HUES6 (cell line): ENCODE results near the gene SPAG9.

ENCODE experiments used
- H3K27ac ChIP-seq: 2 replicates; pipeline ENCODE4 v1.7.0; 2013; ENCODE audit warnings: low read depth, mild to moderate bottlenecking, low read length, inconsistent platforms
- H3K27me3 ChIP-seq: 2 replicates; pipeline ENCODE4 v1.6.1; 2013; ENCODE audit warnings: low read length; ENCODE audit not compliant: control insufficient read depth, insufficient read depth
- H3K36me3 ChIP-seq: 2 replicates; pipeline ENCODE4 v1.6.1; 2013; ENCODE audit warnings: low read length; ENCODE audit not compliant: control insufficient read depth, insufficient read depth
- H3K4me1 ChIP-seq: 2 replicates; pipeline ENCODE4 v1.6.1; 2013; ENCODE audit warnings: low read length; ENCODE audit not compliant: control insufficient read depth, insufficient read depth
- H3K4me3 ChIP-seq: 2 replicates; pipeline ENCODE4 v1.5.1; 2013; ENCODE audit warnings: low read depth, low read length
- H3K9ac ChIP-seq: one replicate; pipeline ENCODE4 v1.6.1; 2013; ENCODE audit warnings: mild to moderate bottlenecking, low read length
- H3K9me3 ChIP-seq: 2 replicates; pipeline ENCODE4 v1.6.1; 2013; ENCODE audit warnings: low read depth, low read length; ENCODE audit not compliant: control insufficient read depth, insufficient read depth

The SPAG9 gene

DNA sequence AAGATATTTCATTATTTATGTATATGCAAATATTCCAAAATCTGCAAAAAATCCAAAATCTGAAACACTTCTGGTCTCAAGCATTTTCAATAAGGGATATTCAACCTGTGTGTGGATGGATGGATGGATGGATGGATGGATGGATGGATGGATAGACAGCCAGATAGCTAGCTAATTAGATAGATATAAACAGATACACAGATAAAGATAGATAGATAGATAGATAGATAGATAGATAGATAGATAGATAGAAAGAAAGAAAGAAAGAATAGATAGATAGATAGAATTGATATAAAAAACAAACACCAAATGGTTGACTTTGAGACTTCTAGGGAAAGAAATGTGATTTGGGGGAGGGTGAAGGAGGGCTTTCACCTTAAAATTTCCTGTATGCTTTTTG lies 139.4 kb downstream of the SPAG9 start:
- Histone ChIP-seq H3K36me3 (peaks cover 87% of the 10 kb centered on the region), H3K27ac (no peak overlapping the region), H3K9ac (no peak overlapping the region), H3K4me1 (no peaks in the 10 kb centered on the region), H3K27me3 (no peaks in the 10 kb centered on the region), H3K4me3 (no peak overlapping the region), H3K9me3 (no peaks in the 10 kb centered on the region)

DNA sequence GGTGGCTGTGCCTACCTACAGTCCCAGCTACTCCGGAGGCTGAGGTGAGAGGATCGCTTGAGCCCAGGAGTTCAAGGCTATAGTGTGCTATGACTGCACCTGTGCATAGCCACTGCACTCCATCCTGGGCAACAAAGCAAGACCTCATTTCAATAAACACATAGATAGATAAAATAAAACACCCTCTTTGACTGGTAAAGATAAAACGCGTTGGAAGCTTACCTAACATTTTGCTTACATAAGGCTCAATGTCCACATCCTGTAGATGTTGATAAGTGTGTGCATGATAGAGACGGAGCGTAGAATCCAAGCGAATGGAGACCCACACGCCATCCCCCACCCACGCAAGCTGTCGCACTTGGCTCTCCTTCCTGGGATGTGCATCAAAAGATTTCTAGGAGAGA lies 141.1 kb downstream of the SPAG9 start:
- no peak overlapping the region for H3K4me3 ChIP-seq
- no peaks in the 10 kb centered on the region for H3K9me3 ChIP-seq
- peaks cover 86% of the 10 kb centered on the region for H3K36me3 ChIP-seq
- H3K9ac ChIP-seq, result no peak overlapping the region
- no peaks in the 10 kb centered on the region for H3K4me1 ChIP-seq
- H3K27me3 ChIP-seq, result no peaks in the 10 kb centered on the region
- no peak overlapping the region for H3K27ac ChIP-seq

DNA sequence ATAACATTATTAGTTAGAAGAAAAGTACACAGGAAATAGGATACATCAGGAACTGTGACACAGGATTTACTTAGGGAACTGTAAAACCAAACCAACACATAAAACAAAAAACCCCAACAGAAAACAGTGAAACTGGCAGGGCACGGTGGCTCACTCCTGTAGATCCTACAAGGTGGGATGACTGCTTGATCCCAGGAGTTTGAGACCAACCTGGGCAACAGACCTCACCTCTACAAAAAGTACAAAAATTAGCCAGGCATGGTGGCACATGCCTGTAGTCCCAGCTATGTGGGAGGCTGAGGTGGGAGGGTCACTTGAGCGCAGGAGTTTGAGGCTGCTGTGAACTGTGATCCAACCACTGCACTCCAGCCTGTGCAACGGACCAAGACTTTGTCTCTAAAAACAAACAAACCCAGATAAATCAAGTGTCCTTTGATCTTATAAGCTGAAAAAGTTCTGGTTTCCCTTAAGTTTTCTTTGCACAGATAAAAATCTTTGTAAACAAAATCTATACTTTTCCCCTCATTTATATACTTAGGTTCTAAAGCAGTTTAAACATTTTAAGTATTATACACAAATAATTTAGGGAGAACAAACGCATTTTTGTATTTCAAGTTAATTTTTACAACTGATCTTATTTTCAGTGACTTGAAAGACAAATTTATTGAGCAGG lies 143.0 kb downstream of the SPAG9 start:
- Histone ChIP-seq H3K27ac (no peak overlapping the region), H3K4me1 (no peaks in the 10 kb centered on the region), H3K9ac (no peak overlapping the region), H3K9me3 (no peaks in the 10 kb centered on the region), H3K36me3 (peaks cover 81% of the 10 kb centered on the region), H3K4me3 (no peak overlapping the region), H3K27me3 (no peaks in the 10 kb centered on the region)

DNA sequence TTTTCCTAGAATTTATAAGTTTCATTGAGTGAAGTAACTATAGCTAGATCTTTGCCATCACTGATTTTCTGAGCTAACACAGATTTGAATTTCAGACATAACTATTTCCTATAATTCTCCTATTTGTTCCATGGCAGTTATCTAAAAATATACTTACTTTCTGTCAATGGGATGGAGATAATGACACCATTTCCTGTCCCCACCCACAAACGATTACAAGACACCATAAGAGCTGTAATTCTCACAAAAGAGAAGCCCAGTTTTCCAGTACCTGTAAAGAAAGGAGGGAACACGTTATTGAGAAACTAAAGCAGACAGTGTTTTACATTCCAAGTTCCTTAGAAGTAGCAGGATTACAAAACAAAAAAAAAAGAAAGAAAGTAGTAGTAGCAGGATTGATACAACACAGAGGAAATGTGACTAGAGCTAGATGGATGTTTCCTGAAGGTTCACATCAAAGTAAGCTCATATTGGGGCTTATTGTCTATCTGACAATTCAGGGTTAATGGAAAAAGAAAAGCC lies 143.7 kb downstream of the SPAG9 start:
- Histone ChIP-seq H3K27ac (no peak overlapping the region), H3K36me3 (peaks cover 75% of the 10 kb centered on the region), H3K9ac (no peak overlapping the region), H3K4me1 (no peaks in the 10 kb centered on the region), H3K27me3 (no peaks in the 10 kb centered on the region), H3K9me3 (no peaks in the 10 kb centered on the region), H3K4me3 (no peak overlapping the region)

DNA sequence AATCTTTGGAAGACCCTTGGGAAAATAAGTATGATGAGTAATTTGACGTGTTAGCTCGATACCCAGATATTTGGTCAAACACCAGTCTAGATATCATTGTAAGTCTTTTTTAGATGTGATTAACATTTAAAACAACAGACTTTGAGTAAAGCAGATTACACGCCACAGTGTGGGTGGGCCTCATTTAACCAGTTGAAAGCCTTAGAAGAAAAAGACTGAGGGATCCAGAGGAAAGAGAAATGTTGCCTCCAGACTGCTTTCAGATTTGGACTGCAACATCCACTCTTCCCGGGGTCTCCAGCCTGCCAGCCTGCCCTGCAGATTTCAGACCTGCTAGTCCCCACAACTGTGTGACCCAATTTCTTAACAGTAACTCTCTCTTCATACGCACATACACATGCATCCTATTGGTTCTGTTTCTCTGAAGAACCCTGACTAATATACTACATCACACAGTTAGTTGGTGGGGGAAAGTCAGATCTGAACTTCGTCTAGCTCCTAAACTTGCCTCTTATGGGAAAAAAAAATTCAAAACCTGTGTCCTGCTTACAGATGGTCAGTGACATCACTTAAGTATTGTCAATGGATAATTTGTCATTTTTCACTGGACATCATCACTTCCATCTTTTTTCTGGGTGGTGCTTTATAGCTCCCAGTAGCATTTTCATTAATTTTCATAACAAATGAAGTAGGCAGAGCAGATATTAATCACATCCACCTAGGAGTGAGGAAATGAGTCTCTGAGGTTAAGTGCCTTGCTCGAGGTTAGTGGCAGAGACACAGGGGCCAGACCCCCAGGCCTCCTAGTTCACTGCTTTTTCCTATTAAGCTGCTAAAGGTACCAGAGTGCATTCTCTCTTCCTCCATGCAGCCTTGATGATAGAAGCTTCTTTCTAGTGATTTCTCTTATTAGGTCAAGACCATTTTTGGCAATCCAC lies 146.8 kb downstream of the SPAG9 start:
- Histone ChIP-seq H3K9ac (no peak overlapping the region), H3K4me1 (no peaks in the 10 kb centered on the region), H3K9me3 (no peaks in the 10 kb centered on the region), H3K36me3 (peaks cover 74% of the 10 kb centered on the region), H3K4me3 (no peak overlapping the region), H3K27ac (no peak overlapping the region), H3K27me3 (no peaks in the 10 kb centered on the region)

DNA sequence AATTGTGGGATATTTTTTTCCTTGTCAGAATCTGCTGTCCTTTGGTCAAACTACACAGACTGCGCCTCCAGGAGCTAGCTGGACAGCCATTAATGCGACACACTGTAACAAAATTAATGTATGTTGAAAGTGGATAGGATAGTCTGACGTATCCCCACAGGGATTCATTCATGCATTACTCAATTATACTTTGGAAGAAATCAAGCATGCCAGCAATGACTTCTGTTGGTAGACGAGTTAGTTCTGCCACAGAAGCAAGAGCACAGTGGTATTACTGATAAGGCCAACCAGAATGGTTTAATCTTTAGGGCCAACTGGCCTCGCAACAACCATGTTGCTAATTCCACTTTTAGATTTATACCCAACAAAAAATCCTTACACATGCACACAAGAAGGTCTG lies 148.1 kb downstream of the SPAG9 start:
- no peaks in the 10 kb centered on the region for H3K9me3 ChIP-seq
- no peak overlapping the region for H3K4me3 ChIP-seq
- no peak overlapping the region for H3K9ac ChIP-seq
- no peaks in the 10 kb centered on the region for H3K4me1 ChIP-seq
- no peak overlapping the region for H3K27ac ChIP-seq
- H3K36me3 ChIP-seq, result peaks cover 62% of the 10 kb centered on the region
- H3K27me3 ChIP-seq, result no peaks in the 10 kb centered on the region

DNA sequence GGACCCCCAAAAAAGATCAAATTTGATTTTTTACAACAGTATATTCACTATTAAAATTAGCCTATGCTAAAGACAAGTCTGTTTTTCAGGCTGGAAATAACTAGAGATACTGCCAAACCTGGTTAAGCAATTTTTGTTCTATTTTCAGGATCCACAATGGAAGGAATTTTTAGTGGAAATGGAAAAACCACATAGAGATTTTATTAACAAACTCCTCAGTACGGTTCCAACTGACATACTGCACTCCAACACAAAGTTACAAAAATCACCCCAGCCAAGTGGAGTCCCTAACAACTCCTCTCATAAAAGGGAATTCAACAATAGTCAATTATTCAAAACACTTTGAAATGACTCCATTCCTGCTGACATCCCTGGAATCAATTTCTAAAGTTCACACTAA lies 152.9 kb downstream of the SPAG9 start:
- Histone ChIP-seq H3K9ac (no peak overlapping the region), H3K27me3 (no peaks in the 10 kb centered on the region), H3K4me1 (no peaks in the 10 kb centered on the region), H3K27ac (no peak overlapping the region; the same call in 1 of the 2 replicates), H3K4me3 (no peak overlapping the region), H3K36me3 (peaks cover 52% of the 10 kb centered on the region), H3K9me3 (no peaks in the 10 kb centered on the region)

DNA sequence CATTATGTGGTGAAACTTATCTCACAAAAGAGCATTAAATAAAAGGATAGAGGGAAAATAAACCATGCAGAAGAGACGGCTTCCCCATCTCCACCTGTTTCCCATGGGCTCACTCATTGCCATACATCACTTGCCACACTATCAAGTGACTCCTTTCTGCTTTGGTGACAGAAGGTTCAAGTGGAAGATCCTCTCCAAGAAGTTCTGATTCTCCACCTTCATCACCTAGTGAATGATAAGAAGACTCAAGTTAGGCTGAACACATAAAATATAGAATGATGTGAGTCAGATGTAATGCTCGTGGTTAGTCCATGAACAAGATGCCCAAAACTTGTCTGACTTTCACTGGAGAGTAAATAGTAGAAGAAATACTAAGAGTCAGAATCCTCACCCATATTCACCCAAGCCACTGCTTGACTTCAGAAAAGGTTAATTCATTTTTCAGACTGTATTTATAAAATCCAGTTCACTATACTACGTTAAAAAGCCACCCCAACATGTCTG lies 154.5 kb downstream of the SPAG9 start:
- no peak overlapping the region for H3K9ac ChIP-seq
- H3K4me3 ChIP-seq, result no peak overlapping the region
- H3K36me3 ChIP-seq, result peaks cover 55% of the 10 kb centered on the region
- no peaks in the 10 kb centered on the region for H3K27me3 ChIP-seq
- H3K4me1 ChIP-seq, result no peaks in the 10 kb centered on the region
- H3K27ac ChIP-seq, result no peak overlapping the region
- no peaks in the 10 kb centered on the region for H3K9me3 ChIP-seq

DNA sequence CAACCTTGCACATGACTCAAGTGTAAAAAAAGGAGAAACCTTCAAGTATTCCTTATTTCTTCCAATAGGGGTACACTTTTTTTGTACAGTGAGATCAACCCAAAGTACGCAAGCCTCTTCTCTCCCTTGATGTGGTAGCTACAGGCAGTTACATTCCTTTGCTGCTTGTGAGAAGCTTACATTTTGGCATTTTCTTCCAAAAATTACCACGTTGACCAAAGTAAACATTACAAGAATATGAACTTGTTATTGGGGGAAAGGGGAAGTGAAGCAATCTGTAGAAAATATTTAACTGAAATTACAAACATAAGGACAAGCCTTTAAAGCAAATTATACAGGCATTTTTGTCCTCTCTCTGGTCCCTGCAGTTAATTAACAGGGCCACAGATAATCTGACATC lies 157.5 kb downstream of the SPAG9 start:
- Histone ChIP-seq H3K36me3 (peaks cover 33% of the 10 kb centered on the region), H3K9me3 (no peaks in the 10 kb centered on the region), H3K9ac (no peak overlapping the region), H3K4me1 (no peaks in the 10 kb centered on the region), H3K27me3 (no peaks in the 10 kb centered on the region), H3K4me3 (no peak overlapping the region), H3K27ac (no peak overlapping the region)

DNA sequence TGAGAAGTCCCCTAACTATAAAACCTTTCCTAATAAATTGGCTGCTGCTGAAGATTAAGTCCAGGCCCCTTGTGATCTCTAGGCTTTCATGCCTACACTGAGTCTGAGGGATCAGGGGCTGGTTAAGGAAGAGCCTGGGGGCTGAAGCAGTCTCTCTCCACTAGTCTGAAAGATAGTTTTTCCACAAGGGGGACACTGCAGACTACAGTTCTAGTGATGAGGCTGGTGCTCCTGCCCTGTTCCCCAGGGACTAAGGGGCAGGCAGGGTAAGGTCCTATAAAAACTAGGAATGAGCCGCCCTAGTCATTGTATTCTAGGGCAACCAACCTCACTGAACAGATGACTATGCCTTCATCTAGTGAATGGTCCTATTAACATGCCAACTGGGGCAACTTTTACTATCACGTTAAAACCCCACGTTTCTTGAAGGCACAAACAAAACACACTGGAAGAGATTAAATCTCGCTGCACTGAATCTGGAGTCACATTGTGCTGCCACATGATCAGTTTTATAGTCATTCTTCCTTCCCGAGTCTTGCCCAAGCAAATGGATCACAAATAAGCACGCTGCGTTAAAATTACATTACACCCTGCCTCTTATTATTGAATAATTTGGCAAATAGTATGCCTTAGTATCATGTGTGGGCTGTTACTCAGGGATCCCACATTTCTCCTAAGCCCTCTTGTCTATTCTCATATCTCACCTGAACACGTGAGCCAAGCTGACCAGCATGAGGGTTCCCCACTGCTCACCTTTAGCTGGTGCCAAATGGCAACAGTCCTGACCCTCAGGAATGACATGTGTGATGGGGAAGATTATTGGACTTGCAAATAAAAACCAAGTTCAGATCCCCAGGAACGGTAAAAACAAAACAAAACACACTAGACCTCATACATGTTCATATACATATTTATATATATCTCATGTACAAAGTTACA lies 159.1 kb downstream of the SPAG9 start:
- Histone ChIP-seq H3K4me1 (peaks cover 7% of the 10 kb centered on the region), H3K27ac (no peak overlapping the region), H3K4me3 (no peak overlapping the region)

More for the DNA sequence above, 159.1 kb downstream of the SPAG9 start:
- H3K36me3 ChIP-seq, result peaks cover 26% of the 10 kb centered on the region
- no peaks in the 10 kb centered on the region for H3K27me3 ChIP-seq
- no peak overlapping the region for H3K9ac ChIP-seq
- H3K9me3 ChIP-seq, result no peaks in the 10 kb centered on the region
